ENCODE results near the gene TENM4.

DNA sequence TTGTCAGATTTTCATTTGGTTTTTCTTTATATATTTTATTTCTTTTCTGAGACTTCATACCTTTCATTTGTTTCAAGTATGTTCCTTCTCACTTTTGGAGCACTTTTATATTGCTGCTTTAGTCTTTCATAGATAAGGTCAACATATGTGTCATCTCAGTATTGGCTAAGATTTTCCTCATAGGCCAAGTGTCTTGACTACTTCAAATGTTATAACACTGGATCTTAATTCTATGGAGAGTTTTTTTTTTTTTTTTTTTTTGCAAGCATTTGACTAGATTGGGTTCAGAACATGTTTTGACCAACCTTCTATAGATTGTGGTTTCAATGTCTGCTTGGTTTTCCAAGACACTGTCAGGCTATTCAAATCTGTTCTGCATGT, 797.2 kb downstream of the TENM4 start:
- no peak for TF ChIP-seq EZH2 (IDR thresholded peaks at IDR 0.05; ENCODE audit: borderline replicate concordance, control insufficient read depth, low read depth, low read length)
- TF ChIP-seq RB1 (IDR thresholded peaks at IDR 0.05; ENCODE audit: borderline replicate concordance), result no peak
